GM12878 (cell line): ENCODE measurements around the gene MED19. TPM values are rescaled to one million over a fixed set of nuclear protein-coding genes. Genes with fewer than 3 reads are reported as not detected.

Experiments
- ATAC-seq: fragments of 200-7000 bp; cut with Tn5 transposase; 3 replicates; pipeline ENCODE4 v1.9.1; 2020; ENCODE audit warnings: mild to moderate bottlenecking, moderate library complexity
- Bru-seq: library from RNA; stranded (reverse); fragments of 400-500 nt; gene quantifications from one replicate; lab custom pipeline; 2021; lab: Mats Ljungman, UMichigan
- BruChase-seq, 2 experiments: library from RNA; stranded (reverse); fragments of 400-500 nt; gene quantifications; one replicate each; lab custom pipeline; 2021; lab: Mats Ljungman, UMichigan
- BruUV-seq: library from RNA; stranded (reverse); fragments of 400-500 nt; replicated peaks from 2 replicates; lab custom pipeline; 2021; lab: Mats Ljungman, UMichigan
- CTCF ChIA-PET: fragments of 300-600 bp; sonication (Branson Sonifier 250); formaldehyde crosslinking; extraction: SDS; loops from one replicate; lab custom pipeline; 2021; ENCODE audit warnings: inconsistent platforms; lab: Yijun Ruan, JAX
- POLR2A ChIA-PET: fragments of 350-600 bp; formaldehyde crosslinking; extraction: SDS; loops from one replicate; lab custom pipeline; 2021; ENCODE audit warnings: inconsistent platforms; lab: Charles Lee
- RAD21 ChIA-PET: fragments of 300-600 bp; sonication (Branson Sonifier 250); formaldehyde crosslinking; loops from one replicate; lab custom pipeline; 2023; ENCODE audit warnings: antibody characterized with exemption; ENCODE audit not compliant: unreplicated experiment; lab: Charles Lee
- SMC1A ChIA-PET: fragments of 300-600 bp; sonication (Branson Sonifier 250); formaldehyde crosslinking; loops from one replicate; lab custom pipeline; 2023; ENCODE audit not compliant: unreplicated experiment, uncharacterized antibody; lab: Charles Lee
- DNase-seq: peaks from one replicate; pipeline ENCODE4 v3.0.0-alpha.2; 2011; ENCODE audit warnings: low read depth, low spot score
- FAIRE-seq: peaks from 3 replicates; lab custom pipeline; 2011; peaks lifted over from hg19 to GRCh38; lab: Jason Lieb, UNC
- H2AFZ ChIP-seq: 2 replicates; pipeline ENCODE4 v1.6.0; 2011; ENCODE audit warnings: low read depth, low read length, control low read depth; ENCODE audit not compliant: control insufficient read depth
- H3K27ac ChIP-seq: 2 replicates; pipeline ENCODE4 v1.5.1; 2011; ENCODE audit warnings: control low read depth; ENCODE audit not compliant: control insufficient read depth, insufficient read depth
- H3K27me3 ChIP-seq, 2 experiments: replicated peaks in 1 of 2; 2 replicates each; pipeline versions ENCODE4 v1.6.0 to v1.6.1; 2011; ENCODE audit warnings: low read length in 1 of 2; ENCODE audit not compliant: control insufficient read depth in 2 of 2, insufficient read depth in 2 of 2
- H3K36me3 ChIP-seq, 2 experiments: 2 replicates each; pipeline ENCODE4 v1.5.1; 2011; ENCODE audit warnings: low read length in 1 of 2; ENCODE audit not compliant: control insufficient read depth in 2 of 2, insufficient read depth in 2 of 2
- H3K4me1 ChIP-seq: 2 replicates; pipeline ENCODE4 v1.6.1; 2011; ENCODE audit warnings: mild to moderate bottlenecking, low read length, moderate library complexity, mixed read lengths; ENCODE audit not compliant: control insufficient read depth, insufficient read depth
- H3K4me2 ChIP-seq: 2 replicates; pipeline ENCODE4 v1.6.0; 2011; ENCODE audit warnings: control low read depth; ENCODE audit not compliant: control insufficient read depth, insufficient read depth
- H3K4me3 ChIP-seq: fragments of 200-600 bp; sonication (generic); 2 replicates; pipeline ENCODE4 v1.5.1; 2016
- H3K79me2 ChIP-seq: 2 replicates; pipeline ENCODE4 v1.6.0; 2011; ENCODE audit warnings: low read length; ENCODE audit not compliant: control insufficient read depth, insufficient read depth
- H3K9ac ChIP-seq: 2 replicates; pipeline ENCODE4 v1.8.0; 2011; ENCODE audit warnings: low read length, control low read depth, mixed read lengths; ENCODE audit not compliant: control insufficient read depth, insufficient read depth
- H3K9me3 ChIP-seq: replicated peaks from 3 replicates; pipeline ENCODE4 v1.5.1; 2011; ENCODE audit warnings: mild to moderate bottlenecking, low read length; ENCODE audit not compliant: control insufficient read depth, insufficient read depth
- H4K20me1 ChIP-seq: 2 replicates; pipeline ENCODE4 v1.6.0; 2011; ENCODE audit not compliant: control insufficient read depth, insufficient read depth
- BACH1 ChIP-seq: fragments of 450-650 bp; IDR thresholded peaks from 2 replicates; pipeline ENCODE4 v1.6.1; 2017; ENCODE audit warnings: mild to moderate bottlenecking, borderline replicate concordance
- BCL11A ChIP-seq: IDR thresholded peaks from 2 replicates; pipeline ENCODE4 v1.6.1; 2011; ENCODE audit warnings: low read depth, low read length
- BHLHE40 ChIP-seq, 2 experiments: fragments of 450-650 bp in 1 of 2; IDR thresholded peaks; 2 replicates each; pipeline ENCODE4 v1.6.1; 2011 to 2017; ENCODE audit warnings: low read depth in 2 of 2, borderline replicate concordance in 1 of 2, improper control_type of control experiment in 1 of 2, low read length in 1 of 2, mild to moderate bottlenecking in 1 of 2
- BMI1 ChIP-seq: fragments of 450-650 bp; IDR thresholded peaks from 2 replicates; pipeline ENCODE4 v1.6.1; 2016; ENCODE audit warnings: mild to moderate bottlenecking, moderate library complexity, borderline replicate concordance
- EGR1 ChIP-seq, 2 experiments: IDR thresholded peaks; 1 replicate in 1 of 2; 2 replicates in 1 of 2; pipeline ENCODE4 v1.6.1; 2011 to 2012; ENCODE audit warnings: low read depth in 2 of 2, low read length in 2 of 2, borderline replicate concordance in 1 of 2, mild to moderate bottlenecking in 1 of 2, moderate library complexity in 1 of 2
- KLF5 ChIP-seq: fragments of 450-650 bp; IDR thresholded peaks from 2 replicates; pipeline ENCODE4 v1.6.1; 2014; ENCODE audit warnings: mild to moderate bottlenecking; ENCODE audit not compliant: partially characterized antibody
- MXI1 ChIP-seq: fragments of 150-350 bp; IDR thresholded peaks from 2 replicates; pipeline ENCODE4 v1.6.1; 2011; ENCODE audit warnings: low read depth, mild to moderate bottlenecking, inconsistent platforms, low read length, improper control_type of control experiment
- POLR2A ChIP-seq: IDR thresholded peaks from 2 replicates; pipeline ENCODE4 v1.6.1; 2011; ENCODE audit warnings: low read depth, mild to moderate bottlenecking, low read length
- POLR2AphosphoS5 ChIP-seq: IDR thresholded peaks from 2 replicates; pipeline ENCODE4 v1.6.1; 2011; ENCODE audit warnings: mild to moderate bottlenecking, low read length, inconsistent platforms
- RB1 ChIP-seq: fragments of 450-650 bp; formaldehyde crosslinking; IDR thresholded peaks from 2 replicates; pipeline ENCODE4 v1.6.1; 2017; ENCODE audit warnings: mild to moderate bottlenecking, borderline replicate concordance
- RFX5 ChIP-seq: IDR thresholded peaks from 2 replicates; pipeline ENCODE4 v1.6.1; 2011; ENCODE audit warnings: low read depth, low read length, improper control_type of control experiment
- SIN3A ChIP-seq: IDR thresholded peaks from 2 replicates; pipeline ENCODE4 v1.6.1; 2012; ENCODE audit warnings: low read depth, low read length, improper control_type of control experiment
- STAT1 ChIP-seq: fragments of 450-650 bp; conservative IDR thresholded peaks from 2 replicates; pipeline ENCODE4 v1.6.1; 2014; ENCODE audit warnings: antibody characterized with exemption, mild to moderate bottlenecking
- SUPT20H ChIP-seq: IDR thresholded peaks from 2 replicates; pipeline ENCODE4 v1.6.1; 2011; ENCODE audit warnings: low read depth, mild to moderate bottlenecking, low read length, moderate library complexity, borderline replicate concordance; ENCODE audit not compliant: control insufficient read depth
- SUZ12 ChIP-seq: fragments of 200-600 bp; sonication (generic); IDR thresholded peaks from one replicate; pipeline ENCODE4 v1.6.1; 2018; ENCODE audit warnings: antibody characterized with exemption, mild to moderate bottlenecking; ENCODE audit not compliant: unreplicated experiment
- ZNF207 ChIP-seq: fragments of 450-650 bp; IDR thresholded peaks from 2 replicates; pipeline ENCODE4 v1.6.1; 2014; ENCODE audit warnings: antibody characterized with exemption, mild to moderate bottlenecking, borderline replicate concordance
- WGBS: methylation state at CpG from one replicate; pipeline ENCODE4 v1.1.6; 2016; ENCODE audit warnings: low lambda C conversion rate; ENCODE audit not compliant: insufficient replicate concordance, insufficient coverage; ENCODE audit errors: missing lambda C conversion rate; 5-methylcytosine and 5-hydroxymethylcytosine counted together
- in situ Hi-C: fragments of 300-500 bp; cut with MboI; formaldehyde crosslinking; loops from 9 replicates; pipeline ENCODE4 v1.14.3; 2018; ENCODE audit warnings: mixed read lengths
- intact Hi-C: fragments of 100-400 bp; cut with micrococcal nuclease; formaldehyde crosslinking; loops from one replicate; pipeline ENCODE4 v1.14.2; 2022; ENCODE audit not compliant: unreplicated experiment
- long read RNA-seq, 2 experiments: library from polyadenylated mRNA; unstranded; transcript quantifications; one replicate each; pipeline ENCODE4 v2.0.0, GENCODE V29; 2019 to 2020
- polyA minus RNA-seq, 3 experiments: library from RNA; depleted of rRNA, polyadenylated mRNA; stranded (reverse); fragments of >200 nt; gene quantifications; 2 replicates each; pipeline ENCODE4 v1.2.3, GENCODE V29; 2011
- polyA plus RNA-seq, 11 experiments: library from polyadenylated mRNA; depleted of rRNA in 4 of 11; unstranded in 6 of 11; stranded (reverse) in 5 of 11; fragments of >200 nt; fragmentation: Nextera tagmentation in 4 of 11; fragmentation: Illumina TruSeq in 1 of 11; extraction: Ambion mirVana in 4 of 11; extraction: Trizol in 1 of 11; gene quantifications; 1 replicate in 1 of 11; 2 replicates in 10 of 11; pipeline versions ENCODE4 v1.2.1 to v1.2.3, GENCODE V29; 2011 to 2016; ENCODE audit warnings: inconsistent platforms in 2 of 11, missing spikeins in 2 of 11, low read depth in 1 of 11
- total RNA-seq, 4 experiments: library from RNA; depleted of rRNA in 3 of 4; stranded (reverse); fragments of >200 nt in 3 of 4; fragmentation: Illumina TruSeq in 1 of 4; extraction: Trizol in 1 of 4; gene quantifications; 2 replicates each; pipeline versions ENCODE4 v1.2.1 to v1.2.3, GENCODE V29; 2013 to 2021

The MED19 gene, protein sequence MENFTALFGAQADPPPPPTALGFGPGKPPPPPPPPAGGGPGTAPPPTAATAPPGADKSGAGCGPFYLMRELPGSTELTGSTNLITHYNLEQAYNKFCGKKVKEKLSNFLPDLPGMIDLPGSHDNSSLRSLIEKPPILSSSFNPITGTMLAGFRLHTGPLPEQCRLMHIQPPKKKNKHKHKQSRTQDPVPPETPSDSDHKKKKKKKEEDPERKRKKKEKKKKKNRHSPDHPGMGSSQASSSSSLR
- total RNA-seq (2013; cell fraction: nucleolus; rRNA removed): 8.6 and 11.4 TPM in 2 replicates
- total RNA-seq (2014; rRNA removed) (16.7 and 17.5 TPM in 2 replicates), total RNA-seq (2014; rRNA removed; fragmentation: Illumina TruSeq; extraction: Trizol) (13.7 and 13.9 TPM in 2 replicates), total RNA-seq (2021) (12.5 and 14.1 TPM in 2 replicates), polyA plus RNA-seq (2011; rRNA removed) (16.0 and 20.1 TPM in 2 replicates), polyA plus RNA-seq (2014; fragmentation: Illumina TruSeq; extraction: Trizol) (15.7 and 17.1 TPM in 2 replicates), polyA plus RNA-seq (2014; fragmentation: Nextera tagmentation; extraction: Ambion mirVana) (1 to 10 TPM; 4.9 to 9.8 TPM), polyA plus RNA-seq (2014; rRNA removed) (17.0 and 21.3 TPM in 2 replicates), polyA plus RNA-seq (2016; fragmentation: Nextera tagmentation; extraction: Ambion mirVana) (10 to 100 TPM; 25.6 to 28.2 TPM), polyA minus RNA-seq (2011; rRNA and poly(A)+ RNA removed) (9.5 and 10.7 TPM in 2 replicates), Bru-seq, nascent RNA (percentile 78 among the genes with signal in this experiment), BruChase-seq, experiment 1, labeled RNA remaining after a 6-hour chase (percentile 60 among the genes with signal in this experiment), BruChase-seq, experiment 2, labeled RNA remaining after a 2-hour chase (percentile 73 among the genes with signal in this experiment)
- 9.1 TPM for polyA plus RNA-seq (2011; ENCODE audit: low read depth)
- 23.2 and 41.1 TPM in 2 replicates for polyA plus RNA-seq (2011; cell fraction: cytosol; rRNA removed)
- polyA plus RNA-seq (2011; cell fraction: nucleus; rRNA removed): 19.8 and 21.8 TPM in 2 replicates
- 16.0 and 16.3 TPM in 2 replicates for polyA plus RNA-seq (2012)
- polyA minus RNA-seq (2011; cell fraction: cytosol; rRNA and poly(A)+ RNA removed): 2.9 and 6.4 TPM in 2 replicates
- polyA minus RNA-seq (2011; cell fraction: nucleus; rRNA and poly(A)+ RNA removed): 5.9 and 10.7 TPM in 2 replicates
- long read RNA-seq, experiment 1, transcript MED19-202 (5 exons, 1,203 nt): major isoform, 18 of 29 reads
- long read RNA-seq, experiment 1, partial matches to known transcripts: 5 of 29 reads
- long read RNA-seq, experiment 1, other reads (novel, unspliced or antisense): 1 of 29 reads
- long read RNA-seq, experiment 2, partial matches to known transcripts: 9 of 12 reads
- long read RNA-seq, experiment 2, other reads (novel, unspliced or antisense): 1 of 12 reads

- WGBS: 15% methylated on average over 50 of the region's 51 CpGs
- in situ Hi-C loops: no loop called here
- ChIA-PET SMC1A (interaction anchor here (1.0 to 3.5 kb wide), 5 partner anchors 12 to 89 kb away, joined by 3 to 18 read pairs (median 4); no protein-coding TSS in a partner anchor), POLR2A (interaction anchor here (0.6 to 1.5 kb wide), 6 partner anchors 9 to 196 kb away, joined by 3 to 6 read pairs (median 4); partner anchors contain the start of genes SELENOH and SLC43A1), RAD21 (interaction anchor here (0.7 to 4.0 kb wide), 6 partner anchors 18 to 144 kb away, joined by 3 to 25 read pairs (median 3); partner anchors contain the start of genes SELENOH and UBE2L6), CTCF (interaction anchor here (0.6 to 1.4 kb wide), 9 partner anchors 40 to 811 kb away, joined by 3 to 6 read pairs (median 3); partner anchors contain the start of genes BTBD18 and UBE2L6)
- H3K9ac ChIP-seq: peak within 1 kb of the TSS; percentile 91
- peak within 1 kb of the TSS; percentile 86 for H3K27ac ChIP-seq
- H3K27me3 ChIP-seq: no peaks in the 10 kb centered on the region
- H3K79me2 ChIP-seq: peaks cover 49% of the 10 kb centered on the region
- H3K4me3 ChIP-seq: peak within 1 kb of the TSS; percentile 97
- H3K9me3 ChIP-seq: no peaks in the 10 kb centered on the region
- ATAC-seq (peak; percentile 70), DNase-seq (peak; percentile 48), FAIRE-seq (no peak)
- H3K36me3 ChIP-seq: no peaks in the 10 kb centered on the region
- H3K4me2 ChIP-seq: peak within 1 kb of the TSS; percentile 91
- intact Hi-C loops: loop anchor here (1.0 to 5.0 kb wide), 3 partner anchors 30 to 144 kb away; partner anchors contain the start of genes SELENOH and UBE2L6
- H3K4me1 ChIP-seq: peaks cover 4% of the 10 kb centered on the region
- no peaks in the 10 kb centered on the region for H4K20me1 ChIP-seq
- H2AFZ ChIP-seq: peak within 1 kb of the TSS; percentile 85
- BruUV-seq: TSS peak; percentile 88
- TF ChIP-seq SIN3A (peak; percentile 52; the same call in 1 of the 2 replicates), BACH1 (peak; percentile 57; the same call in 1 of the 2 replicates), RFX5 (0 out of 2 replicates have a peak, but pooled peaks have one; percentile 27), RB1 (peak; percentile 71; the same call in 1 of the 2 replicates), POLR2A (peak; percentile 59; the same call in 1 of the 2 replicates), KLF5 (peak; percentile 86), STAT1 (0 out of 2 replicates have a peak, but pooled peaks have one; percentile 72), BCL11A (no peak), BHLHE40 (IDR thresholded peaks at IDR 0.05; ENCODE audit: borderline replicate concordance in 1 of 2, low read depth in 2 of 2, low read length in 1 of 2) (peak in 1 of 2 experiments; percentile 18; a peak in 1 of 4 replicates), ZNF207 (peak; percentile 86; the same call in 1 of the 2 replicates), SUPT20H (no peak), EGR1 (IDR thresholded peaks at IDR 0.05; ENCODE audit: borderline replicate concordance in 1 of 2, low read depth in 2 of 2, low read length in 2 of 2) (peak in 1 of 2 experiments; percentile 57; a peak in 1 of 3 replicates), SUZ12 (no peak), MXI1 (peak; percentile 22; the same call in 1 of the 2 replicates), BMI1 (peak; percentile 94), POLR2AphosphoS5 (0 out of 2 replicates have a peak, but pooled peaks have one; percentile 55)
These were observed at the start of gene MED19 for GRCh38 chr11:57711414-57712255. MED19 (minus strand) TSS chr11:57712215; CDS start chr11:57712179, 36 bp downstream.
